Measurements from ENCODE around the gene CUEDC1.

DNA sequence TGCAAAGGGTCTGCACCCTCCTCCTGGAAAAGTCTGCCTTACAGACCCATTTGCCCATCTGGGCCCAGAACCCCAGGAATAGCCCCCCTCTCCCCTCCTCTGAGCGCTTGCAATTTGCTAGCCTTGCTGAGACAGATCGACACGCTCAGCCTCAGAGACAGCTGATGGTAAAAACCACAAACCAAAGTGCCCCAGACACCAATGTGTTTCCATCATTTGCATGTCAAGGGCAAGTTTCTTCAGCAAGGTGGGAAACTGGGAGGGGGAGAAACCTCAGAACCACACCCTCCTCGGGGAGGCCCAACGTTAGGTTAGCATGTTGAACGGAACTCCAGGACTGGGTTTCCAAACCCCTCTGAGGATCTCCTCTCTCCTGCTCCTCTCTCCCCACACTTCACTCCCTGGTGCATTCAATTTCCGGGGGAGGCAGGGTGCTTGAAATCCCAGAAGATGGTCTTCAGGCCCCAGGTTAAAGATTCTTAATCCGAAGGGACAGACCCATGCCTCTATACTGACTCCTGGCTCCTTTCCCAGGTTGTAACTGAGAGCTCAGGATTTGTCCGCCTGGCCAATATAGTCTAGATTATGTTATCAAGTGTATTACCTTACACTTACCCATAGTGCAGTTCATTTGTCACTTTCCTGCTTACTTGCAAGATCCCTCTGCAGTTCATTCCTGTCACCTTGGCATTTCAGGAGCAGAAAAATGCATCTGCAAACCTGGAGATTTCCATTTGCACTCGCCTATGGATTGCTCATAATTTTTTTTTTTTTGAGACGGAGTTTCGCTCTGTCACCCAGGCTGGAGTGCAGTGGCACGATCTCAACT lies 1.3 kb upstream of the CUEDC1 start:
- TF ChIP-seq CTCF (conservative IDR thresholded peaks at IDR 0.05; ENCODE audit: low read depth, low read length), result no peak
- TF ChIP-seq POLR2A (IDR thresholded peaks at IDR 0.05; ENCODE audit: low read depth, low read length), result no peak
- no peak for TF ChIP-seq ELK1 (IDR thresholded peaks at IDR 0.05; ENCODE audit: borderline replicate concordance, low read depth, low read length)
- no peak for TF ChIP-seq USF2 (IDR thresholded peaks at IDR 0.05; ENCODE audit: low read depth, low read length)
- TF ChIP-seq SMC3 (IDR thresholded peaks at IDR 0.05; ENCODE audit: low read depth, low read length), result no peak
- TF ChIP-seq RFX5 (IDR thresholded peaks at IDR 0.05; ENCODE audit: low read depth, low read length), result no peak
- TF ChIP-seq CEBPB (IDR thresholded peaks at IDR 0.05; ENCODE audit: low read depth, low read length), result no peak
- no peak for TF ChIP-seq MAZ (IDR thresholded peaks at IDR 0.05; ENCODE audit: borderline replicate concordance, low read depth, low read length)
- no peak for TF ChIP-seq RCOR1 (IDR thresholded peaks at IDR 0.05; ENCODE audit: insufficient replicate concordance, low read length)
- TF ChIP-seq RAD21 (IDR thresholded peaks at IDR 0.05; ENCODE audit: low read length), result no peak
- TF ChIP-seq BHLHE40 (IDR thresholded peaks at IDR 0.05; ENCODE audit: low read depth, low read length), result no peak
- no peak for TF ChIP-seq MXI1 (IDR thresholded peaks at IDR 0.05; ENCODE audit: borderline replicate concordance, low read depth, low read length)
- TF ChIP-seq FOS (IDR thresholded peaks at IDR 0.05; ENCODE audit: low read depth, low read length), result no peak
- no peak for TF ChIP-seq CHD1 (IDR thresholded peaks at IDR 0.05; ENCODE audit: low read depth, low read length)

Data from IMR-90 (cell line).